Endothelial cell of umbilical vein (primary cell): ENCODE measurements around the gene NAGPA. TPM values are rescaled to one million over a fixed set of nuclear protein-coding genes. Genes with fewer than 3 reads are reported as not detected.

Experiments
- BruUV-seq: library from RNA; stranded (reverse); fragments of 400-500 nt; replicated peaks from 2 replicates; lab custom pipeline; 2021; lab: Mats Ljungman, UMichigan
- CTCF ChIA-PET: fragments of 300-600, 350-600 bp; sonication (Branson Sonifier 250); formaldehyde crosslinking; loops from one replicate; lab custom pipeline; 2021; ENCODE audit warnings: antibody characterized with exemption, inconsistent platforms; lab: Charles Lee
- POLR2A ChIA-PET: fragments of 300-600, 350-600 bp; sonication (Branson Sonifier 250); formaldehyde crosslinking; loops from one replicate; lab custom pipeline; 2021; ENCODE audit warnings: antibody characterized with exemption, inconsistent platforms; lab: Charles Lee
- DNase-seq: peaks from one replicate; pipeline ENCODE4 v3.0.0-alpha.2; 2011; ENCODE audit warnings: low read depth, low spot score
- FAIRE-seq: peaks from 2 replicates; lab custom pipeline; 2011; peaks lifted over from hg19 to GRCh38; lab: Jason Lieb, UNC
- H2AFZ ChIP-seq: 2 replicates; pipeline ENCODE4 v1.6.0; 2012; ENCODE audit warnings: low read depth, low read length, control low read depth, inconsistent platforms
- H3K27ac ChIP-seq: 2 replicates; pipeline ENCODE4 v1.5.1; 2011; ENCODE audit warnings: low read depth, mild to moderate bottlenecking, control low read depth, low read length, moderate library complexity; ENCODE audit not compliant: insufficient read depth
- H3K27me3 ChIP-seq, 2 experiments: 2 replicates each; pipeline versions ENCODE4 v1.6.0 to v1.6.1; 2011; ENCODE audit warnings: low read length in 2 of 2, mixed read lengths in 1 of 2; ENCODE audit not compliant: control insufficient read depth in 2 of 2, insufficient read depth in 2 of 2
- H3K36me3 ChIP-seq, 2 experiments: 2 replicates in 1 of 2; 3 replicates in 1 of 2; pipeline ENCODE4 v1.5.1; 2011; ENCODE audit warnings: low read length in 2 of 2, mild to moderate bottlenecking in 1 of 2, moderate library complexity in 1 of 2; ENCODE audit not compliant: control insufficient read depth in 2 of 2, insufficient read depth in 2 of 2; ENCODE audit errors: extremely low read depth in 1 of 2
- H3K4me1 ChIP-seq: 3 replicates; pipeline ENCODE4 v1.5.1; 2011; ENCODE audit warnings: mild to moderate bottlenecking, low read length; ENCODE audit not compliant: control insufficient read depth, insufficient read depth; ENCODE audit errors: extremely low read depth
- H3K4me2 ChIP-seq: 2 replicates; pipeline ENCODE4 v1.6.1; 2011; ENCODE audit warnings: low read length, control low read depth, mixed read lengths; ENCODE audit not compliant: insufficient read depth
- H3K4me3 ChIP-seq, 3 experiments: fragments of 200-600 bp in 1 of 3; sonication (generic), shearing (Covaris generic) in 1 of 3; replicated peaks in 1 of 3; 2 replicates each; pipeline ENCODE4 v1.5.1; 2011 to 2016; ENCODE audit warnings: control low read depth in 3 of 3, low read length in 3 of 3, mild to moderate bottlenecking in 2 of 3, inconsistent platforms in 1 of 3, low read depth in 1 of 3, moderate library complexity in 1 of 3; ENCODE audit not compliant: insufficient read depth in 1 of 3
- H3K79me2 ChIP-seq: 2 replicates; pipeline ENCODE4 v1.6.0; 2012; ENCODE audit warnings: low read length, inconsistent platforms; ENCODE audit not compliant: control insufficient read depth, insufficient read depth
- H3K9ac ChIP-seq: replicated peaks from 2 replicates; pipeline ENCODE3; 2011; ENCODE audit warnings: low read length, control low read depth; ENCODE audit not compliant: insufficient read depth; ENCODE audit errors: extremely low read depth
- H3K9me1 ChIP-seq: replicated peaks from 3 replicates; pipeline ENCODE4 v1.6.0; 2011; ENCODE audit warnings: mild to moderate bottlenecking, low read length; ENCODE audit not compliant: control insufficient read depth, insufficient read depth; ENCODE audit errors: extremely low read depth
- H3K9me3 ChIP-seq: replicated peaks from 2 replicates; pipeline ENCODE4 v1.5.1; 2012; ENCODE audit warnings: low read length, inconsistent platforms; ENCODE audit not compliant: control insufficient read depth, insufficient read depth
- H4K20me1 ChIP-seq: replicated peaks from 2 replicates; pipeline ENCODE3; 2011; ENCODE audit warnings: mild to moderate bottlenecking, low read length; ENCODE audit not compliant: control insufficient read depth, insufficient read depth; ENCODE audit errors: extremely low read depth
- EZH2 ChIP-seq: IDR thresholded peaks from 2 replicates; pipeline ENCODE4 v1.6.1; 2012; ENCODE audit warnings: borderline replicate concordance, low read depth, mild to moderate bottlenecking, moderate library complexity, low read length, inconsistent platforms; ENCODE audit not compliant: severe bottlenecking
- FOS ChIP-seq: IDR thresholded peaks from 2 replicates; pipeline ENCODE4 v1.6.1; 2011; ENCODE audit warnings: mild to moderate bottlenecking, low read length, moderate library complexity, borderline replicate concordance; ENCODE audit not compliant: insufficient read depth
- GATA2 ChIP-seq: IDR thresholded peaks from 2 replicates; pipeline ENCODE4 v1.7.0; 2011; ENCODE audit warnings: low read depth, mild to moderate bottlenecking, moderate library complexity, mixed read lengths, low read length; ENCODE audit not compliant: insufficient read length, insufficient read depth
- JUN ChIP-seq: IDR thresholded peaks from 2 replicates; pipeline ENCODE4 v1.6.1; 2011; ENCODE audit warnings: borderline replicate concordance, low read depth; ENCODE audit not compliant: insufficient read length, insufficient read depth
- MYC ChIP-seq: IDR thresholded peaks from one replicate; pipeline ENCODE4 v1.6.1; 2011; ENCODE audit warnings: mild to moderate bottlenecking, low read depth, low read length
- POLR2A ChIP-seq: IDR thresholded peaks from 2 replicates; pipeline ENCODE4 v1.6.1; 2012; ENCODE audit warnings: low read depth, mild to moderate bottlenecking, control low read depth, low read length
- POLR2AphosphoS5 ChIP-seq: IDR thresholded peaks from 2 replicates; pipeline ENCODE4 v1.6.1; 2012; ENCODE audit warnings: low read depth, mild to moderate bottlenecking, control low read depth, low read length, moderate library complexity; ENCODE audit not compliant: insufficient read depth
- dilution Hi-C: fragments of 300-500 bp; cut with MboI; formaldehyde crosslinking; loops from one replicate; pipeline ENCODE4 v1.15.0; 2019; ENCODE audit warnings: low sequenced_read_pairs; ENCODE audit not compliant: extremely low pct_ligation_motif_present
- intact Hi-C: fragments of 100-400 bp; cut with micrococcal nuclease; formaldehyde crosslinking; loops from one replicate; pipeline ENCODE4 v1.10.0; 2022
- polyA plus RNA-seq, 4 experiments: library from polyadenylated mRNA; depleted of rRNA in 3 of 4; stranded (reverse) in 3 of 4; unstranded in 1 of 4; fragments of >200 nt; gene quantifications; 2 replicates each; pipeline versions ENCODE4 v1.2.1 to v1.2.3, GENCODE V29; 2011 to 2012; ENCODE audit warnings: missing spikeins in 1 of 4
- total RNA-seq: library from RNA; stranded (reverse); gene quantifications from 2 replicates; pipeline ENCODE4 v1.2.3, GENCODE V29; 2021
- TF ChIP-seq, protein P1 (sequence below), 2 donors: IDR thresholded peaks; 1 replicate in 1 of 2; 2 replicates in 1 of 2; pipeline ENCODE4 v1.5.1; 2011; ENCODE audit warnings: low read length in 2 of 2, mild to moderate bottlenecking in 2 of 2, moderate library complexity in 2 of 2, control low read depth in 1 of 2, inconsistent platforms in 1 of 2, low read depth in 1 of 2; ENCODE audit not compliant: insufficient read depth in 1 of 2; ENCODE audit errors: extremely low read depth in 1 of 2
- TF ChIP-seq, protein P2 (sequence below): IDR thresholded peaks from 2 replicates; pipeline ENCODE4 v1.6.1; 2011; ENCODE audit not compliant: insufficient read depth, insufficient read length

The NAGPA gene
- total and polyA plus RNA-seq, 2 donors (not counting 3 experiments of a cell fraction or from before 2014, with no cell fraction given): 29.6 to 29.9 TPM

DNA sequence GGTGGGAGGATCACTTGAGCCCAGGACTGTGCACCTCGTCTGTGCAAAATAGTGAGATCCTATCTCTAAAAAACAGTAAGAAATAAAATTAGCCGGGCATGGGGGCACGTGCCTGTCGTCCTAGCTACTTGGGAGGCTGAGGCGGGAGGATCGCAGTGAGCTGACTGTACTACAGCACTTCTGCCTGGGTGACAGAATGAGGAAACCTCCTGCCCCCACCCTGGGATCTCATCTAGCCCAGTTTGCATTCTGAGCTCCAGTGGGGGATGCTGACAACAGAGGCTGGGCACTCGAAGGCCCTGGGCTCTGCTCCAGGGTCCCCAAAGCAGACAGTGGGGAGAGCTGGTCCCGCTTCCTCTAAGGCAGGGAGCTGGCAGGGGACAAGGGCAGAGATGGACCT, 7.1 kb downstream of the NAGPA start:
- POLR2A ChIA-PET: no interaction called here
- Histone ChIP-seq H3K36me3 (peaks cover 0 to 2% of the 10 kb centered on the region in 2 experiments), H3K27ac (no peak overlapping the region), H3K9ac (no peak overlapping the region), H3K4me2 (no peak overlapping the region), H3K79me2 (no peaks in the 10 kb centered on the region), H4K20me1 (no peaks in the 10 kb centered on the region), H3K4me1 (no peaks in the 10 kb centered on the region), H3K9me3 (no peaks in the 10 kb centered on the region), H3K27me3 (no peaks in the 10 kb centered on the region), H3K4me3 (no peak overlapping the region), H3K9me1 (no peaks in the 10 kb centered on the region), H2AFZ (no peak overlapping the region)
- TF ChIP-seq POLR2A (no peak), GATA2 (no peak), MYC (no peak), FOS (no peak), POLR2AphosphoS5 (no peak), JUN (no peak), EZH2 (no peak)
- TF ChIP-seq, protein P1, sequence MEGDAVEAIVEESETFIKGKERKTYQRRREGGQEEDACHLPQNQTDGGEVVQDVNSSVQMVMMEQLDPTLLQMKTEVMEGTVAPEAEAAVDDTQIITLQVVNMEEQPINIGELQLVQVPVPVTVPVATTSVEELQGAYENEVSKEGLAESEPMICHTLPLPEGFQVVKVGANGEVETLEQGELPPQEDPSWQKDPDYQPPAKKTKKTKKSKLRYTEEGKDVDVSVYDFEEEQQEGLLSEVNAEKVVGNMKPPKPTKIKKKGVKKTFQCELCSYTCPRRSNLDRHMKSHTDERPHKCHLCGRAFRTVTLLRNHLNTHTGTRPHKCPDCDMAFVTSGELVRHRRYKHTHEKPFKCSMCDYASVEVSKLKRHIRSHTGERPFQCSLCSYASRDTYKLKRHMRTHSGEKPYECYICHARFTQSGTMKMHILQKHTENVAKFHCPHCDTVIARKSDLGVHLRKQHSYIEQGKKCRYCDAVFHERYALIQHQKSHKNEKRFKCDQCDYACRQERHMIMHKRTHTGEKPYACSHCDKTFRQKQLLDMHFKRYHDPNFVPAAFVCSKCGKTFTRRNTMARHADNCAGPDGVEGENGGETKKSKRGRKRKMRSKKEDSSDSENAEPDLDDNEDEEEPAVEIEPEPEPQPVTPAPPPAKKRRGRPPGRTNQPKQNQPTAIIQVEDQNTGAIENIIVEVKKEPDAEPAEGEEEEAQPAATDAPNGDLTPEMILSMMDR (IDR thresholded peaks at IDR 0.05; ENCODE audit: extremely low read depth in 1 of 2, insufficient read depth in 1 of 2, low read depth in 1 of 2, low read length in 2 of 2): no peak
- TF ChIP-seq, protein P2, sequence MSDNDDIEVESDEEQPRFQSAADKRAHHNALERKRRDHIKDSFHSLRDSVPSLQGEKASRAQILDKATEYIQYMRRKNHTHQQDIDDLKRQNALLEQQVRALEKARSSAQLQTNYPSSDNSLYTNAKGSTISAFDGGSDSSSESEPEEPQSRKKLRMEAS: no peak
- no peak for DNase-seq
- FAIRE-seq: no peak
- CTCF ChIA-PET: interaction anchor here (1.2 to 1.3 kb wide), 2 partner anchors 8 to 32 kb away, joined by 3 read pairs; no protein-coding TSS in a partner anchor
- dilution Hi-C loops (no loop called here), intact Hi-C loops (no loop called here)
- no TSS peak for BruUV-seq
